Neural progenitor cell (in vitro differentiated cells): Measurements from ENCODE around the gene RTL3. TPM values are rescaled to one million over a fixed set of nuclear protein-coding genes. Genes with fewer than 3 reads are reported as not detected.
"Not testable (repeated sequence)": the region's sequence is repeated elsewhere in the genome, so short reads cannot be mapped to it uniquely, and the experiment has no call there.

Source experiments
- DNase-seq: peaks from one replicate; pipeline ENCODE4 v3.0.0-alpha.2; 2016; ENCODE audit warnings: low spot score
- H2AFZ ChIP-seq: fragments of 200-600 bp; sonication (generic); replicated peaks from 2 replicates; pipeline ENCODE4 v1.6.1; 2016; ENCODE audit warnings: antibody characterized with exemption
- H3F3A ChIP-seq: fragments of 200-600 bp; sonication (generic); 2 replicates; pipeline ENCODE4 v1.6.1; 2016; ENCODE audit warnings: antibody characterized with exemption, low read depth
- H3K27ac ChIP-seq: fragments of 200-600 bp; sonication (generic); 2 replicates; pipeline ENCODE4 v1.5.1; 2016; ENCODE audit warnings: mild to moderate bottlenecking
- H3K27me3 ChIP-seq: fragments of 200-600 bp; sonication (generic); 2 replicates; pipeline ENCODE4 v1.6.1; 2016; ENCODE audit warnings: mild to moderate bottlenecking, moderate library complexity
- H3K36me3 ChIP-seq: fragments of 200-600 bp; sonication (generic); 2 replicates; pipeline ENCODE4 v1.5.1; 2016
- H3K4me1 ChIP-seq: fragments of 200-600 bp; sonication (generic); 2 replicates; pipeline ENCODE4 v1.6.1; 2016; ENCODE audit warnings: mixed run types
- H3K4me2 ChIP-seq: fragments of 200-600 bp; sonication (generic); 2 replicates; pipeline ENCODE4 v1.6.1; 2016
- H3K4me3 ChIP-seq: fragments of 200-600 bp; sonication (generic); 2 replicates; pipeline ENCODE4 v1.5.1; 2016
- H3K79me2 ChIP-seq: fragments of 200-600 bp; sonication (generic); 2 replicates; pipeline ENCODE4 v1.6.1; 2016; ENCODE audit warnings: low read depth
- H3K9ac ChIP-seq: fragments of 200-600 bp; sonication (generic); 2 replicates; pipeline ENCODE4 v1.6.1; 2016
- H3K9me3 ChIP-seq: fragments of 200-600 bp; sonication (generic); 2 replicates; pipeline ENCODE4 v1.5.1; 2016; ENCODE audit warnings: low read depth
- H4K20me1 ChIP-seq: fragments of 200-600 bp; sonication (generic); 2 replicates; pipeline ENCODE4 v1.6.1; 2016; ENCODE audit warnings: low read depth
- H3K27ac Mint-ChIP-seq: 3 replicates; pipeline ENCODE4 v1.8.0; 2021; ENCODE audit warnings: mixed read lengths
- H3K27me3 Mint-ChIP-seq: 2 replicates; pipeline ENCODE4 v1.8.0; 2022; ENCODE audit warnings: low read depth, mild to moderate bottlenecking, inconsistent platforms, moderate library complexity, mixed read lengths; ENCODE audit not compliant: insufficient read depth
- H3K36me3 Mint-ChIP-seq: 3 replicates; pipeline ENCODE4 v1.8.0; 2021; ENCODE audit warnings: mixed read lengths
- H3K4me1 Mint-ChIP-seq: 3 replicates; pipeline ENCODE4 v1.8.0; 2021; ENCODE audit warnings: mixed read lengths
- H3K4me3 Mint-ChIP-seq: 3 replicates; pipeline ENCODE4 v1.8.0; 2021; ENCODE audit warnings: mild to moderate bottlenecking, moderate library complexity, mixed read lengths
- H3K9me3 Mint-ChIP-seq: 3 replicates; pipeline ENCODE4 v1.8.0; 2020; ENCODE audit warnings: mixed read lengths
- EZH2 ChIP-seq: fragments of 200-600 bp; sonication (generic); IDR thresholded peaks from 2 replicates; pipeline ENCODE4 v1.6.1; 2017; ENCODE audit warnings: antibody characterized with exemption, mild to moderate bottlenecking, moderate library complexity
- EZH2phosphoT487 ChIP-seq: fragments of 200-600 bp; sonication (generic); IDR thresholded peaks from 2 replicates; pipeline ENCODE4 v1.6.1; 2017; ENCODE audit warnings: antibody characterized with exemption
- total RNA-seq: library from RNA; depleted of rRNA; stranded (reverse); fragments of >200 nt; gene quantifications from 2 replicates; pipeline ENCODE4 v1.2.3, GENCODE V29; 2015; ENCODE audit warnings: low replicate concordance
- TF ChIP-seq, protein P1 (sequence below): fragments of 200-600 bp; sonication (generic); IDR thresholded peaks from 2 replicates; pipeline ENCODE4 v1.5.1; 2017; ENCODE audit warnings: antibody characterized with exemption, mild to moderate bottlenecking

Gene RTL3
- total RNA-seq, 1 donor from 2014 or later: not detected

DNA sequence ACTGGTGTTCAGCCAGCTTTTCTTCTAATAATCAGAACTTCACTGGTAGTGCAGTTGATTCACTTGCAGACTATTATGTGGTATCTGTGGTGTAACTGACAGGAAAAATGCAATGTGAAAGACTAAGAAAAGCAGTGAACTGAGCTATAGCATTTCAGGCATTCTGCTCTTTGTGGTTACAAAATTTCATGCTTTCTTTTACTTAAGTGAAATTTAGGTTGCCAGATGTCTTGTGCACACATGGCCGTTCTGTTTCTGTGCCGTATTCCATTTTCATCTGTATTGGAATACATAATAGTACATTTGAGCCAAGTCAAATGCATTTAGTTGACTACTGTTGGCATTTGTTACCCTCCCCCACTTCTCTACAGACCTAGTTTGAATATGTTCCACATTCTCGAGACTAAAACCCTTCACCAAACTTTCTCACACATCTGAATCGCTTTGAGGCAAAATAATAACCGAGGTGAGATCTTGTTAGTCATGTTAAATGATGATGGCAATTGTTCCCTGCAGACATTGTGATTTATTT, 8.2 kb downstream of the RTL3 start:
- Mint-ChIP-seq H3K9me3 (peaks cover 3% of the 10 kb centered on the region), H3K27me3 (peaks cover 4% of the 10 kb centered on the region), H3K4me3 (no peak overlapping the region), H3K36me3 (no peaks in the 10 kb centered on the region), H3K27ac (no peak overlapping the region), H3K4me1 (peaks cover 8% of the 10 kb centered on the region)
- no peak for DNase-seq
- Histone ChIP-seq H3K4me1 (no peaks in the 10 kb centered on the region), H3K36me3 (no peaks in the 10 kb centered on the region), H3K79me2 (no peaks in the 10 kb centered on the region), H3K9ac (no peak overlapping the region), H3K4me2 (no peak overlapping the region), H3F3A (no peaks in the 10 kb centered on the region), H3K27me3 (no peaks in the 10 kb centered on the region), H3K9me3 (no peaks in the 10 kb centered on the region), H4K20me1 (no peaks in the 10 kb centered on the region), H3K4me3 (no peak overlapping the region), H3K27ac (no peak overlapping the region), H2AFZ (no peak overlapping the region)
- TF ChIP-seq EZH2 (no peak), EZH2phosphoT487 (no peak)
- TF ChIP-seq, protein P1, sequence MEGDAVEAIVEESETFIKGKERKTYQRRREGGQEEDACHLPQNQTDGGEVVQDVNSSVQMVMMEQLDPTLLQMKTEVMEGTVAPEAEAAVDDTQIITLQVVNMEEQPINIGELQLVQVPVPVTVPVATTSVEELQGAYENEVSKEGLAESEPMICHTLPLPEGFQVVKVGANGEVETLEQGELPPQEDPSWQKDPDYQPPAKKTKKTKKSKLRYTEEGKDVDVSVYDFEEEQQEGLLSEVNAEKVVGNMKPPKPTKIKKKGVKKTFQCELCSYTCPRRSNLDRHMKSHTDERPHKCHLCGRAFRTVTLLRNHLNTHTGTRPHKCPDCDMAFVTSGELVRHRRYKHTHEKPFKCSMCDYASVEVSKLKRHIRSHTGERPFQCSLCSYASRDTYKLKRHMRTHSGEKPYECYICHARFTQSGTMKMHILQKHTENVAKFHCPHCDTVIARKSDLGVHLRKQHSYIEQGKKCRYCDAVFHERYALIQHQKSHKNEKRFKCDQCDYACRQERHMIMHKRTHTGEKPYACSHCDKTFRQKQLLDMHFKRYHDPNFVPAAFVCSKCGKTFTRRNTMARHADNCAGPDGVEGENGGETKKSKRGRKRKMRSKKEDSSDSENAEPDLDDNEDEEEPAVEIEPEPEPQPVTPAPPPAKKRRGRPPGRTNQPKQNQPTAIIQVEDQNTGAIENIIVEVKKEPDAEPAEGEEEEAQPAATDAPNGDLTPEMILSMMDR: no peak

DNA sequence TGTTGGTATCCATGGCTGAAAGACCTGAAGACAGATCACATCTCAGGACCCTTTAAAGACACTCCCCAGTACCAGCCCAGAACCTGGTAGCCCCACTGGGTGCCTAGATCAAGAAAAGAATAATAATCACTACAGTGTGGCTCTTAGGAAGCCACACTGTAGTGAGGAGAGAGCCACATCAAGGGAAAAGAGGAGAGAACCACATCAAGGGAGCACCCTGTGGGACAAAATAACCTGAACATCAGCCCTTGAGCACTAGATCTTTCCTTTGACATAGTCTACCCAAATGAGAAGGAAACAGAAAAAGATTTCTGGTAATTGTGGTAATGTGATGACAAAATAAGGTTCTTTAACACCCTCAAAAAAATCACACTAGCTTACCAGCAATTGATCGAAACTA, 15.3 kb downstream of the RTL3 start:
- peaks cover under 1% of the 10 kb centered on the region for H3K27me3 Mint-ChIP-seq
- no peaks in the 10 kb centered on the region for H3F3A ChIP-seq
- peaks cover 12% of the 10 kb centered on the region for H3K9me3 Mint-ChIP-seq
- no peak overlapping the region for H3K4me3 Mint-ChIP-seq
- no peak overlapping the region for H3K4me3 ChIP-seq
- no peaks in the 10 kb centered on the region for H3K4me1 Mint-ChIP-seq
- H3K27ac ChIP-seq: no peak overlapping the region
- H3K4me2 ChIP-seq: no peak overlapping the region
- no peaks in the 10 kb centered on the region for H3K36me3 ChIP-seq
- H3K27me3 ChIP-seq: no peaks in the 10 kb centered on the region
- no peak overlapping the region for H3K9ac ChIP-seq
- no peaks in the 10 kb centered on the region for H3K36me3 Mint-ChIP-seq
- H3K27ac Mint-ChIP-seq: no peak overlapping the region
- H3K9me3 ChIP-seq: no peaks in the 10 kb centered on the region
- no peaks in the 10 kb centered on the region for H4K20me1 ChIP-seq
- H3K79me2 ChIP-seq: no peaks in the 10 kb centered on the region
- TF ChIP-seq, protein P1: no peak
- TF ChIP-seq EZH2: no peak
- no peak for TF ChIP-seq EZH2phosphoT487
- H3K4me1 ChIP-seq: no peaks in the 10 kb centered on the region
- no peak for DNase-seq
- no peak overlapping the region for H2AFZ ChIP-seq

DNA sequence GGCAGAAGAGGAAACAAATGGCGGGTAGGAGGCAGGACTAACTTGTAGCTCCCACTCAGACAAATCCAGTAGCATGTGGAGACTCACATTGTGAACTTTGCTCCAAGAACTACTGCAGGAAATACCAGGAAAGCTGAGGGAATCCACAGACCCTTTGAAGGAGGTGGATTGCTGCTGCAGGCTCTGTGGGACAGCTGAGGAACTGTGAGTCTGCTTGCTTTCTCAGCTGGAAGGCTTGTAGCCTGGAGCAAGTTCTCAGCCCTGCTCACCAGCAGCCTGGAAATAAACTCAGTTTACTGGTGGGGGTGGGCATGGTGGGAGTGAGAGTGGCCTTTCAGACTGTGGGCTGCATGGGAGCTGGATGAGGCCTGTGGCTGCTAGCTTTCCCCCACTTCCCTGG, 16.0 kb downstream of the RTL3 start:
- Histone ChIP-seq H3K79me2 (no peaks in the 10 kb centered on the region), H3K36me3 (no peaks in the 10 kb centered on the region), H2AFZ (no peak overlapping the region), H3K27ac (no peak overlapping the region), H3K9me3 (no peaks in the 10 kb centered on the region), H3K27me3 (no peaks in the 10 kb centered on the region), H3K4me2 (no peak overlapping the region), H3F3A (no peaks in the 10 kb centered on the region), H4K20me1 (no peaks in the 10 kb centered on the region), H3K9ac (no peak overlapping the region), H3K4me3 (no peak overlapping the region), H3K4me1 (no peaks in the 10 kb centered on the region)
- no peaks in the 10 kb centered on the region for H3K4me1 Mint-ChIP-seq
- H3K36me3 Mint-ChIP-seq: no peaks in the 10 kb centered on the region
- TF ChIP-seq EZH2 (no peak), EZH2phosphoT487 (no peak)
- TF ChIP-seq, protein P1: no peak
- H3K27ac Mint-ChIP-seq: no peak overlapping the region
- DNase-seq: no peak
- H3K9me3 Mint-ChIP-seq: peaks cover 13% of the 10 kb centered on the region
- H3K4me3 Mint-ChIP-seq: no peak overlapping the region
- no peaks in the 10 kb centered on the region for H3K27me3 Mint-ChIP-seq

DNA sequence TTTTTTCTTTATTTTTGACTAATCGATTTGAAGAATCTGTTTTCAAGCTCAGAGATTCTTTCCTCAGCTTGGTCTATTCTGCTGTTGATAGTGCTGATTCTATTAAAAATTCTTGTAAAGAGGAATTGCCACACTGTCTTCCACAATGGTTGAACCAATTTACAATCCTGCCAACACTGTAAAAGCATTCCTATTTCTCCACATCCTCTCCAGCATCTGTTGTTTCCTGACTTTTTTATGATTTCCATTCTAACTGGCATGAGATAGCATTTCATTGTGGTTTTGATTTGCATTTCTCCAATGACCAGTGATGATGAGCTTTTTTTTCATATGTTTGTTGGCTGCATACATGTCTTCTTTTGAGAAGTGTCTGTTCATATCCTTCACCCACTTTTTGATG, 23.0 kb downstream of the RTL3 start:
- not testable (repeated sequence) for H3K79me2 ChIP-seq, H2AFZ ChIP-seq, H3K4me2 ChIP-seq, H3K27ac Mint-ChIP-seq, H3F3A ChIP-seq, H3K27me3 Mint-ChIP-seq, H3K36me3 Mint-ChIP-seq, H3K27me3 ChIP-seq, H3K4me1 ChIP-seq, H3K27ac ChIP-seq, H3K4me3 Mint-ChIP-seq, H3K9me3 ChIP-seq, DNase-seq, H3K36me3 ChIP-seq, H3K4me1 Mint-ChIP-seq, H3K4me3 ChIP-seq, H4K20me1 ChIP-seq, H3K9ac ChIP-seq
- H3K9me3 Mint-ChIP-seq: peaks cover 11% of the 10 kb centered on the region
